Right atrium auricular region (tissue), 2 donors: ENCODE data around the gene RBBP5. TPM values are rescaled to one million over a fixed set of nuclear protein-coding genes. Genes with fewer than 3 reads are reported as not detected.

ENCODE experiments used
- DNase-seq: peaks from one replicate; pipeline ENCODE4 v3.0.0-alpha.2; 2019; ENCODE audit warnings: low spot score
- H3K27ac ChIP-seq, 2 donors: fragments of 200-600 bp; sonication (generic); 1 replicate in 1 of 2; 2 replicates in 1 of 2; pipeline ENCODE4 v1.5.1; 2016 to 2019
- H3K27me3 ChIP-seq, 2 donors: fragments of 200-600 bp; sonication (generic); one replicate each; pipeline versions ENCODE4 v1.5.1 to v1.6.0; 2017 to 2019
- H3K36me3 ChIP-seq: fragments of 200-600 bp; sonication (generic); one replicate; pipeline ENCODE4 v1.5.1; 2016
- H3K4me1 ChIP-seq, 2 donors: fragments of 200-600 bp; sonication (generic); one replicate each; pipeline versions ENCODE4 v1.5.1 to v1.6.0; 2017 to 2019
- H3K4me3 ChIP-seq, 2 donors: fragments of 200-600 bp; sonication (generic); 1 replicate in 1 of 2; 2 replicates in 1 of 2; pipeline ENCODE4 v1.5.1; 2017 to 2019; ENCODE audit warnings: mild to moderate bottlenecking in 1 of 2, moderate library complexity in 1 of 2
- H3K9me3 ChIP-seq, 2 donors: fragments of 200-600 bp; sonication (generic); one replicate each; pipeline ENCODE4 v1.5.1; 2019
- total RNA-seq, 2 donors: library from RNA; depleted of rRNA; stranded (reverse); fragments of >200 nt; gene quantifications; one replicate each; pipeline ENCODE4 v1.1.0, GENCODE V29; 2016
- TF ChIP-seq, protein P1 (sequence below), 2 donors: fragments of 200-600 bp; sonication (generic); IDR thresholded peaks; one replicate each; pipeline ENCODE4 v1.5.1; 2019; ENCODE audit warnings: antibody characterized with exemption in 2 of 2

Gene RBBP5
- total RNA-seq, 2 donors from 2014 or later, result 10.3 to 12.4 TPM

DNA sequence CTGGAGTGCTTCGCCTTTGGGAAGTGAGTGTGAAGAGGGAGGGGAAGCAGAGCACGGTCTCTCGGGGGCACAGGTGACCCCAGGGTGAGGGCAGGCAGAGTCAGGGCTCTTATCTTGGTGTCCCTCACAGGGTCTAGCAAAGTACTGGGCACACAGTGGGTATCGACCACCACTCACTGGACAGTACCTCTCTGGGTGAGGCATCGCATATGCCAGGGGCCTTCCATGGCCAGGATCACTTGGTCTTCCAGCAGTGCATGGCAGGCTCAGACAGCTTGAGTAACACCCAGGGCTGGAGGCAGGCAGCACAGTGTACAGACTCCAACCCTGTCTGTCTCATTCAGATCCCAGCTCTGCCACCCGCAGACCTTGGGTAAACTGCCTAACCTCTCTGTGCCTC lies 62.1 kb downstream of the RBBP5 start:
- Histone ChIP-seq H3K36me3 (no peaks in the 10 kb centered on the region), H3K27ac (no peak overlapping the region), H3K4me3 (no peak overlapping the region), H3K4me1 (peaks cover 0 to 8% of the 10 kb centered on the region in 2 donors), H3K9me3 (no peaks in the 10 kb centered on the region), H3K27me3 (no peaks in the 10 kb centered on the region)
- no peak for DNase-seq
- TF ChIP-seq, protein P1, sequence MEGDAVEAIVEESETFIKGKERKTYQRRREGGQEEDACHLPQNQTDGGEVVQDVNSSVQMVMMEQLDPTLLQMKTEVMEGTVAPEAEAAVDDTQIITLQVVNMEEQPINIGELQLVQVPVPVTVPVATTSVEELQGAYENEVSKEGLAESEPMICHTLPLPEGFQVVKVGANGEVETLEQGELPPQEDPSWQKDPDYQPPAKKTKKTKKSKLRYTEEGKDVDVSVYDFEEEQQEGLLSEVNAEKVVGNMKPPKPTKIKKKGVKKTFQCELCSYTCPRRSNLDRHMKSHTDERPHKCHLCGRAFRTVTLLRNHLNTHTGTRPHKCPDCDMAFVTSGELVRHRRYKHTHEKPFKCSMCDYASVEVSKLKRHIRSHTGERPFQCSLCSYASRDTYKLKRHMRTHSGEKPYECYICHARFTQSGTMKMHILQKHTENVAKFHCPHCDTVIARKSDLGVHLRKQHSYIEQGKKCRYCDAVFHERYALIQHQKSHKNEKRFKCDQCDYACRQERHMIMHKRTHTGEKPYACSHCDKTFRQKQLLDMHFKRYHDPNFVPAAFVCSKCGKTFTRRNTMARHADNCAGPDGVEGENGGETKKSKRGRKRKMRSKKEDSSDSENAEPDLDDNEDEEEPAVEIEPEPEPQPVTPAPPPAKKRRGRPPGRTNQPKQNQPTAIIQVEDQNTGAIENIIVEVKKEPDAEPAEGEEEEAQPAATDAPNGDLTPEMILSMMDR (IDR thresholded peaks at IDR 0.05), result no peak

DNA sequence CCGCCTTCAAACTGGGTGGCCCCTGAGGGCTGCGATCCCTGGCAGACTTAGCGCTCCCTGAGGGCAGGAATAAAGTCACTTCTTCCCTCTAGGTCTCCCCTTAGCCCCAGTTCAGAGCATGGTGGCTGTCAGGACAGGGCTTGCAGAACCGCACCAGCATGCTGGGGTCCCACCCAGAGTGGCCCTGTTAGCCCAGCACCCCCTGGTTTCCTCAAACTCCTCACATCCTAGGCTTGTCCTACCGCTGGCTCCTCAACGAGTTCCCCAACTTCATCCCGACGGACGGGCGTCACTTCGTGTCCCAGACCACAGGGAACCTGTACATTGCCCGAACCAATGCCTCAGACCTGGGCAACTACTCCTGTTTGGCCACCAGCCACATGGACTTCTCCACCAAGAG lies 62.9 kb downstream of the RBBP5 start:
- Histone ChIP-seq H3K4me1 (peaks cover 0 to 8% of the 10 kb centered on the region in 2 donors), H3K4me3 (no peak overlapping the region), H3K27me3 (no peaks in the 10 kb centered on the region), H3K36me3 (no peaks in the 10 kb centered on the region), H3K27ac (no peak overlapping the region), H3K9me3 (no peaks in the 10 kb centered on the region)
- no peak for DNase-seq
- TF ChIP-seq, protein P1 (IDR thresholded peaks at IDR 0.05), result no peak

DNA sequence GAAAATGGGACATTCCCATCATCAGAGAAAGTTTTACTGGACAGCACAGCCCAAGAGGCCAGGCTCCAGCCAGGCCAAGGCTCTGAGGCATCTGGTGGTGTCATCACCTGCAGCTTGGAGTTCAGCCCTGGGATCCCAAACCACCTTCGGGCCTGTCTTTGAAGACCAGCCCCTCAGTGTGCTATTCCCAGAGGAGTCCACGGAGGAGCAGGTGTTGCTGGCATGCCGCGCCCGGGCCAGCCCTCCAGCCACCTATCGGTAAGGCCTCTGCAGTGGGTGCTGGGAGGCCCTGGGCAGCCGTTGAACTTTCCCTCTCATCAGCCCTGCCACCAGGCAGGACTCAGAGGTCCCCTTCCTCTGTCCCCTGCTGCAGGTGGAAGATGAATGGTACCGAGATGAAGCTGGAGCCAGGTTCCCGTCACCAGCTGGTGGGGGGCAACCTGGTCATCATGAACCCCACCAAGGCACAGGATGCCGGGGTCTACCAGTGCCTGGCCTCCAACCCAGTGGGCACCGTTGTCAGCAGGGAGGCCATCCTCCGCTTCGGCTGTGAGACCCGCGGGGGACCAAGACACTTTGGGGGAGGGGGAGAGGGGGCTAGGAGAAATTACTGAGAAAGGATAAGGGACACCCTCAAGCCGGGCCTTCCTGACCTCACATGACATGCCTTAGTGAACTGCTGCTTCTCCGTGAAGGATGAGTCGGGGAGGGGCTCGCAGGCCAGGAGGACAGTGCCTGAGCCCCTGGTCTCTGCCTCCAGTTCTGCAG lies 63.8 kb downstream of the RBBP5 start:
- Histone ChIP-seq H3K27ac (no peak overlapping the region), H3K4me1 (peaks cover 0 to 8% of the 10 kb centered on the region in 2 donors), H3K9me3 (no peaks in the 10 kb centered on the region), H3K36me3 (no peaks in the 10 kb centered on the region), H3K4me3 (no peak overlapping the region), H3K27me3 (no peaks in the 10 kb centered on the region)
- TF ChIP-seq, protein P1 (IDR thresholded peaks at IDR 0.05), result no peak
- no peak for DNase-seq

DNA sequence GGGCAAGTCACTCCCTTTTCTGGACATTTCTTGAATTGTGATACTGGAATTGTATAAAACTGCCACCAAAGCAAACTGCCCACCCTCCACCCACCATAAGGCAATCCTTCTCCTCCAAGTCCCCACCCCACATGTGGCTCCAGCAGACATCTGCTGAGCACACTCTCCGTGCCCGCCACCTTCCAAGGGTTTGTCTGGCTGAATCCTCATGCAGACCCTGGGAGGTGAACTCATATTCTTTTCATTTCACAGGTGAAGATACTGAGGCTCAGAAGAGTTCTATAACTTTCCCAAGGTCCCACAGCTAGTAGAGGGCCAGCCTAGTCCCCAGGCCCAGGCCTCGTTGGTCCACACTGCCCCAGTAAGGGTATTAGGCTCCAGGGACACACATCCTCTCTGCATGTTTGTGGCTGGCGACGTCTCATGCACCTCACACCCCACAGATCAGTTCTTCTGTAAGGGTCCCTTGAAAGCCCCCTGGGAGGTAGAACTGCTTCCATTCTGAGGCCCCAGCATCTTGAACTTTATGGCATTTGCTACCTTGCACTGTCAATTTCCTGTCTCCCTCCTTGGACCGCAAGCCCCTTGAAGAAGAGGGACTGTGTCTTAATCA lies 64.7 kb downstream of the RBBP5 start:
- peaks cover 0 to 8% of the 10 kb centered on the region in 2 donors for H3K4me1 ChIP-seq
- H3K27ac ChIP-seq, result no peak overlapping the region
- no peak overlapping the region for H3K4me3 ChIP-seq
- H3K27me3 ChIP-seq, result no peaks in the 10 kb centered on the region
- H3K36me3 ChIP-seq, result no peaks in the 10 kb centered on the region
- TF ChIP-seq, protein P1 (IDR thresholded peaks at IDR 0.05), result no peak
- H3K9me3 ChIP-seq, result no peaks in the 10 kb centered on the region
- no peak for DNase-seq

DNA sequence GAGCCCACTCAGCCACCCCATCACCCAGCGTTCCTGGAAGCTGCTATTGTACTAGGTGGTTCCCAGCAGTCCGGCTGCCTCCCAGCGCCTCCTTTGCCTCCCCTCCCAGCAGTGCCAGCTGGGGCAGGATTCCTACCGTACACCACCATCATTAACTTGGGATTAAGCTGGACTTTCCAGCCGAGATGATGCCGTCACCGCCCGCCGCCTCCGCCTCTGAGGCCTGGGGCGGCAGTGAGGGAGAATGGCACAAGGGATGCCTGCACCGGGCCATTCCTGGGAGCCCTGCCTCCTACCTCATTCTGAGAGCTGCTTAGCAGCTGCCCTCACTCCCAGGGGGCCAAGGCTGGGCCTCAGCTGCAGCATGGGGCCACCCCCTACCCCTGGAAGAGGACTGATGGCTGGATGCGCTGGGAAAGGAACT lies 65.6 kb downstream of the RBBP5 start:
- no peaks in the 10 kb centered on the region for H3K9me3 ChIP-seq

More for the DNA sequence above, 65.6 kb downstream of the RBBP5 start:
- Histone ChIP-seq H3K27me3 (no peaks in the 10 kb centered on the region), H3K36me3 (no peaks in the 10 kb centered on the region), H3K27ac (no peak overlapping the region), H3K4me1 (no peaks in the 10 kb centered on the region), H3K4me3 (no peak overlapping the region)
- TF ChIP-seq, protein P1 (IDR thresholded peaks at IDR 0.05), result no peak
- DNase-seq, result no peak
